NT2/D1 (cell line): ENCODE results near the gene TRIM32.

Source experiments
- SUZ12 ChIP-seq: IDR thresholded peaks from 2 replicates; pipeline ENCODE4 v1.6.1; 2011; ENCODE audit not compliant: insufficient read length, insufficient read depth; ENCODE audit errors: extremely low read depth
- YY1 ChIP-seq: IDR thresholded peaks from 2 replicates; pipeline ENCODE4 v1.6.1; 2011; ENCODE audit not compliant: insufficient read length, insufficient read depth
- ZNF274 ChIP-seq: IDR thresholded peaks from 2 replicates; pipeline ENCODE4 v1.6.1; 2011; ENCODE audit warnings: mild to moderate bottlenecking, low read depth, low read length

GRCh38 chr9:116647515-116647809 lies 39.6 kb upstream of the TRIM32 start:
- TF ChIP-seq YY1 (no peak), SUZ12 (no peak), ZNF274 (no peak)
